Breast epithelium (tissue), 3 donors: Measurements from ENCODE around the gene SDC3.

ENCODE experiments used
- POLR2A ChIP-seq: fragments of 450-650 bp; IDR thresholded peaks from one replicate; pipeline ENCODE4 v1.6.1; 2016; ENCODE audit warnings: antibody characterized with exemption, mild to moderate bottlenecking, moderate library complexity
- TF ChIP-seq, protein P1 (sequence below), 3 donors: fragments of 450-650 bp; IDR thresholded peaks; one replicate each; pipeline ENCODE4 v1.5.1; 2016 to 2017; ENCODE audit warnings: antibody characterized with exemption in 3 of 3, mild to moderate bottlenecking in 3 of 3, moderate library complexity in 3 of 3

GRCh38 chr1:30855686-30856259, 52.8 kb downstream of the SDC3 start:
- no peak for TF ChIP-seq POLR2A
- TF ChIP-seq, protein P1, sequence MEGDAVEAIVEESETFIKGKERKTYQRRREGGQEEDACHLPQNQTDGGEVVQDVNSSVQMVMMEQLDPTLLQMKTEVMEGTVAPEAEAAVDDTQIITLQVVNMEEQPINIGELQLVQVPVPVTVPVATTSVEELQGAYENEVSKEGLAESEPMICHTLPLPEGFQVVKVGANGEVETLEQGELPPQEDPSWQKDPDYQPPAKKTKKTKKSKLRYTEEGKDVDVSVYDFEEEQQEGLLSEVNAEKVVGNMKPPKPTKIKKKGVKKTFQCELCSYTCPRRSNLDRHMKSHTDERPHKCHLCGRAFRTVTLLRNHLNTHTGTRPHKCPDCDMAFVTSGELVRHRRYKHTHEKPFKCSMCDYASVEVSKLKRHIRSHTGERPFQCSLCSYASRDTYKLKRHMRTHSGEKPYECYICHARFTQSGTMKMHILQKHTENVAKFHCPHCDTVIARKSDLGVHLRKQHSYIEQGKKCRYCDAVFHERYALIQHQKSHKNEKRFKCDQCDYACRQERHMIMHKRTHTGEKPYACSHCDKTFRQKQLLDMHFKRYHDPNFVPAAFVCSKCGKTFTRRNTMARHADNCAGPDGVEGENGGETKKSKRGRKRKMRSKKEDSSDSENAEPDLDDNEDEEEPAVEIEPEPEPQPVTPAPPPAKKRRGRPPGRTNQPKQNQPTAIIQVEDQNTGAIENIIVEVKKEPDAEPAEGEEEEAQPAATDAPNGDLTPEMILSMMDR (IDR thresholded peaks at IDR 0.05), result no peak
